ENCODE data around the gene DTX3L.

DNA sequence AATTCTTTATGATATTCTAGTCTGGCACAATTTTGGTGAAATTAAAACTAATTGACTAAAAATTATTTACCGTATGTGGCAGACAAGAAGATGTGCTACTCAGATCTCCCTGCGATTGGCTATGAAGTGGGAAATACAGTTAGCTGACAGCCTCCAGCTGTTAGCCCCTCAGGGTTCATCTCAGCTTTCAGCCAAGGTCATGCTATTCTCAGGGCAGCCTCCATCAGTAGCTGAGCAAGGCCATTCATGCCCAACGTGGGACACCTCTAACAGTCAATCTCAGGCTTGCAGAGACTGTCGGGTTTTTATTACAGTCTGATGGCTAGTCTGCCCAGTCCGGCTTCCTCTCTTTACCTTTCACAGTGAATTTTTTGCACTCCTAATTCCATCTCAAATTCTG is 6.8 kb upstream of the DTX3L start:
- TF ChIP-seq, protein P1, sequence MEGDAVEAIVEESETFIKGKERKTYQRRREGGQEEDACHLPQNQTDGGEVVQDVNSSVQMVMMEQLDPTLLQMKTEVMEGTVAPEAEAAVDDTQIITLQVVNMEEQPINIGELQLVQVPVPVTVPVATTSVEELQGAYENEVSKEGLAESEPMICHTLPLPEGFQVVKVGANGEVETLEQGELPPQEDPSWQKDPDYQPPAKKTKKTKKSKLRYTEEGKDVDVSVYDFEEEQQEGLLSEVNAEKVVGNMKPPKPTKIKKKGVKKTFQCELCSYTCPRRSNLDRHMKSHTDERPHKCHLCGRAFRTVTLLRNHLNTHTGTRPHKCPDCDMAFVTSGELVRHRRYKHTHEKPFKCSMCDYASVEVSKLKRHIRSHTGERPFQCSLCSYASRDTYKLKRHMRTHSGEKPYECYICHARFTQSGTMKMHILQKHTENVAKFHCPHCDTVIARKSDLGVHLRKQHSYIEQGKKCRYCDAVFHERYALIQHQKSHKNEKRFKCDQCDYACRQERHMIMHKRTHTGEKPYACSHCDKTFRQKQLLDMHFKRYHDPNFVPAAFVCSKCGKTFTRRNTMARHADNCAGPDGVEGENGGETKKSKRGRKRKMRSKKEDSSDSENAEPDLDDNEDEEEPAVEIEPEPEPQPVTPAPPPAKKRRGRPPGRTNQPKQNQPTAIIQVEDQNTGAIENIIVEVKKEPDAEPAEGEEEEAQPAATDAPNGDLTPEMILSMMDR (IDR thresholded peaks at IDR 0.05) = no peak
- TF ChIP-seq EP300 (IDR thresholded peaks at IDR 0.05) (no peak), POLR2A (IDR thresholded peaks at IDR 0.05) (no peak)
